ENCODE data around the gene SLC6A4.

Gene SLC6A4

GRCh38 chr17:30235386-30236296 lies at the start of gene SLC6A4:
Gene SLC6A4 (minus strand): TSS chr17:30235697. CDS start chr17:30221958, 13,739 bp downstream.
- peak; percentile 25 for DNase-seq (ENCODE audit: low spot score)

DNA sequence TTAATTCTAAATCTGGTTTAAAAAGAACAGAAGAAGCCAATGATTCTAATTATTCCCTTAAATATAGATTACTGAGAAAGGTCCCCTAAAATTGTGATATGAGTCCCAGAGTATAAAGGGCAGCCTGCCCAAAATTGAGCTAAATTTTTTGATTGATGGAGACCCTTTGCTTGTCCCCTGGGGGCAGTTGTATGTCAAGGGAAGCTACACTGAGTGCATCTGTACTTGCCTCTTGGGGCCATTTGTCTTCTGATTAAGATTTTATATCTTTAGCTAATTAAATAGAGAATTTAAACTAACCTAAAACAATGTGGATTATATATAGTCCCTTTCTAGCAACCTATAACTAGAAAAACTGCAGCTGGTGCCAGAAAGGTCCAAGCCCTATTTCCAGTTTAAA lies 43.7 kb upstream of the SLC6A4 start:
- DNase-seq (ENCODE audit: low spot score), result no peak

GRCh38 chr17:30278032-30278431 lies 42.5 kb upstream of the SLC6A4 start:
- DNase-seq (ENCODE audit: low spot score), result peak; percentile 18

- no peak for DNase-seq (ENCODE audit: low spot score)
Measured at GRCh38 chr17:30275911-30276310, 40.4 kb upstream of the SLC6A4 start.

DNA sequence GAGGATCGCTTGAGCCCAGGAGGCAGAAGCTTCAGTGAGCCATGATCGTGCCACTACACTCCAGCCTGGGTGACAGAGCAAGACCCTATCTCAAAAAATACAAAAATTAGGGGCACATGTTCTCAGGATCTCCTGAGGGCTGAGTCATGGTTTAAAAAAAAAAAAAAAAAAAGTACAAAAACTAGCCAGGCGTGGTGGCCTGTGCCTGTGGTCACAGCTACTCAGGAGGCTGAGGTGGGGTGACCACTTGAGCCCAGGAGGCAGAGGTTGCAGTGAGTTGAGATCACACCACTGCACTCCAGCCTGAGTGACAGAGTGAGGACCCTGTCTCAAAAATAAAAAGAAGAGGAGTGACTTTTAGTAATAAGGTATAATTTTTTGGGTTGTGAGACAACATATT lies 39.4 kb upstream of the SLC6A4 start:
- DNase-seq (ENCODE audit: low spot score), result no peak

DNA sequence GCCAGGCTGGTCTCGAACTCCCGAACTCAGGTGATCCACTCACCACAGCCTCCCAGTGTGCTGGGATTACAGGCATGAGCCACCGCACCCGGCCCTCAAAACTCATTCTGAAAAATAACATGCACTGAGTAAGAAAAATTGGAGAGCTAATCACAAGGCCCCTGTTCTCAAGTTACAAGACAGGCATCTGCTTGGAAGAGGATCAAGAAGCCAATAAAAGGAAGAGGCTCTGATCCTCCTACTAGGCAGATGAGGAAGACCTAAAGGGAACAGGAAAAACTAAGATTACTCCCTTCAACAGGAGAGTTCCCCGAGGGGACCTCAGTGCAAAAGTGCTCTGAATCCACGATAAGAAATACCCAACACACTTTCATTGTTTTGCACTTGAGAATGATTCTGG lies 37.9 kb upstream of the SLC6A4 start:
- DNase-seq (ENCODE audit: low spot score), result no peak

DNA sequence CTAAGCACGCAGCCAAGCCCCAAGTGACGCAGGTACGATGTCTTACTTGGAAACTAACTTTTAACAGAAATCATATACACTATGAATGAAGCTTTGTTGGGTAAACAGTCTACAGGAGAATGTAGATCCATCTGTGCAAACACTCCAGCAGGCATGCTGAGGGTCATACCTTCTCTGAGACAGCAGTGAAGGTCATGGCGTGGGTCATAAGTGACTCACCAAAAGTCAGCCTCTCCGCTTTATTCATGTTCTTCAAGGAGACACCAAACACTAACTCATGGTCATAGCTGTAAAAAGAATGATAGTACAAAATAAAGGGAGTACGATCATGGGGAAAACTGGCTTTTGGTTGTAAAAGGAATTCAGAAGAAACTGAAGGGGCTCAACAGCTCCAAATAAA lies 35.6 kb upstream of the SLC6A4 start:
- no peak for DNase-seq (ENCODE audit: low spot score)

DNA sequence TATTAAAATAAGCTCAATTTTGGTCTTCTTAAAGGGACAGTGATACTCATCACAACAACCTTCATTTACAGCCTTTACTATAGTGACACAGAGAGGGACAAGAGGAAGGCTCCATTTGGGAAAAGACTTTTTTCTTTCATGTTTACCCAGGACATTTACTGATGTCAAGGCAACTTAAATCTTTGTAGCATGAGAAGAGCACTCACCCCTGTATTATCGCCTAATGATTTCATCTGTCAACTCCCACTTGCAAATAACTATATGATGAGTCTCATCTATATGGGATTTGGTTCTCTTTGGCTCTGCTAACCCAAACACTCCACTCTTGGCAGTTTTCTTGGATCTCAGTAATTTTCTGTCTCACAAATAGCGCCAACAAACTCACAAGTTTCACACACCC lies 32.1 kb upstream of the SLC6A4 start:
- no peak for DNase-seq (ENCODE audit: low spot score)

DNA sequence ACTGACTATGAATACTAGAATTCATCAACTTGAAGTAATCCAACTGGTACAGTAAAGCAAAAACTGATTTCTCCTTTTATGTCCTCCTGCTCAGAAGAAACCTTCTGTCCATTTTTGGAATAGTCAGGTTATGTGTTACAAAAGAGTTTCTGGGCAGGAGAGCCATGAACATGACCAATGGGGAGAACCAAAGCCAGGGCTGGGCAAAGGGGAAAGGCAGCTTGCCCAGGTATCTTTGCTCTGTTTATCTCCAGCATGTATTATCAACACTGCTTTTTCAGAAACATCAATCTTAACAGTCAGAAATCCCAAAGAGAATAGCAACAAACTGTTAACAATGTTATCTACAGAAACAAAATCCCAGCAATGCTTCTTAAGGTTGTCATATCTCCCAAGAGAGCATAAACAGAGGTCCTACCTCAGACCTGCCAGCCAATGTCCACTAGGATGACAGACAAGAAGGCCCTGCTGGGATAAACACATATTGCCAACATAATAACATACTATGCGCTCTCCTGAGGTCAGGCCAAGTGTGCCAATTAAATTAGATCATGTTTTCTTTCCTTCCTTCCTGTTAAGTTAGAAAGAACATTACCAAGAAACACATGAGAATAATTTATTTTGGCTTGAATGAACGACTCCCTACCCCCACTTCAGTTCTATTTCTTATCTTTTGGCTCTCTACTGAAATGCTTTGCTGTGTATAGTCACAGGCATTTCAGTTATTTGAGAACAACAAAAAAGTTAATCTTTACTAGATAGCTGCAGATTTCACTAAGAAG lies 28.2 kb upstream of the SLC6A4 start:
- no peak for DNase-seq (ENCODE audit: low spot score)

DNA sequence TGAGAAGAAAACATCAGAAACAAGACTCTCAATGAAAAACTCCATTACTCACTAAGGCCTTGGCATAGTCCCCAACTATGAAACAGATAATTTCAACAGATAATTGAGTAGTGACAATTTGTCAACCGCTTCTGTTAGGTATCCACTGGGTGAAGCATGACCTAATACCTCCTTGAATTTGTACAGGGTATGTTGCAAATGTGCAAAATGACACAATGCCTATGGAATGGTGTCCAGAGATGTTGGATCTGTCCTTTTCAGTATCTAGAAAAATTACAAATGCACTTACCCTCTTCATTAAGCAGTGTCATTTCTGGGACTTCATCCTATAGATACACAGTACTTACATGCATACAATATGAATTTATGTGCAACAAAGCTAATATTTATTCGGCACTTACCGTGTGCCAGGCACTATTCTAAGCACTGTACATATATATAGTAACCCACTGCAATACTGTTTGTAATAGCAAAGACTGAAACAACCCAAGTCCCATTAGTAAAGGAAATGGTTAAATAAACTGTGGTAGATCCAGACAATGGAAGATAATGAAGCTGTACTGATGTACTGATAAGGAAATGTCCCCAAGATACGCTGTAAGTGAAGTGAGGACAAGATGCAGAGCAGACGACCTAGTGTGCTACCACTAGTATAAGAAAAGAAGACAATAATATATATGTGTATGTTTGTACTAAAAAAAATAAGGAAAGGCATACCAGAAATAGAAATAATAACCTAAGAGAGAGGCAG lies 21.4 kb upstream of the SLC6A4 start:
- DNase-seq (ENCODE audit: low spot score), result peak; percentile 55

DNA sequence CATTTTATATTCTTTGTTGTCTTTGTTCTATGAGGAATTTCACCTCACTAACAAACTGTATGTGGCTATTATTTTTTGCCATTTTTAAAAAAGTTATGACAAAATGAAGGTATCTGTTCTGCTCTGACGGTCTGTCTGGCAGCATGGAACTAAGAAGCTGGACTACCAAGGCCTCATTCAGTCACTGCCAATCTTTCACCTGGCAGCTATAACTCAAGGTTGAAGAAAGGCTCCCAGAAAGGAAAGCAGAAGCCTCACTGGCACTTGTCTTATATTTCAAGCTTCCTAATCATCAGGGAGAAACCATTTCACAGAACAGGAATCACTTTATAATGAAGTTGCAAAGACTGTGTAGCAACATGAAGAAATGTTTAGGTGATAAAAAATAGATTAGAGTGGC lies 18.7 kb upstream of the SLC6A4 start:
- no peak for DNase-seq (ENCODE audit: low spot score)

DNA sequence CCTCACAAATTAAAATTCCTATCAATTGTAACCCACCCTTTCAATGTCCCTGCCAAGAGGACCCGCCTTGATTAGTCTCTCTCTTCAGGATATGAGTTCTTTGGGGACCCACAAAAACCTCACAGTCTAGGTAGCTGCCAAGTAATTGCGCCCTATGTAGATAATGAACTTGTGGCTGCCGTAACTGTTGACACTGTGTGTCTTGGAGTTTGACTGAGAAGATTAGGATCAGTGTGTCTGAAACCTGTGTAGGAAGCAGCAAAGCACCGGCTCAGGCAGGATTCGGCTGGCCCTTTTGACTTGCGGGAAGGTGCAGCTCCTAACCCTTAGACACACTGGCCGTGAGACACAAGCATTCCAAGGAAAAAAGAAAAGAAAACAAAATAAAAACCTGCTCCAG lies 17.8 kb upstream of the SLC6A4 start:
- no peak for DNase-seq (ENCODE audit: low spot score)

GRCh38 chr17:30251931-30252330 lies 16.4 kb upstream of the SLC6A4 start:
- no peak for DNase-seq (ENCODE audit: low spot score)

DNA sequence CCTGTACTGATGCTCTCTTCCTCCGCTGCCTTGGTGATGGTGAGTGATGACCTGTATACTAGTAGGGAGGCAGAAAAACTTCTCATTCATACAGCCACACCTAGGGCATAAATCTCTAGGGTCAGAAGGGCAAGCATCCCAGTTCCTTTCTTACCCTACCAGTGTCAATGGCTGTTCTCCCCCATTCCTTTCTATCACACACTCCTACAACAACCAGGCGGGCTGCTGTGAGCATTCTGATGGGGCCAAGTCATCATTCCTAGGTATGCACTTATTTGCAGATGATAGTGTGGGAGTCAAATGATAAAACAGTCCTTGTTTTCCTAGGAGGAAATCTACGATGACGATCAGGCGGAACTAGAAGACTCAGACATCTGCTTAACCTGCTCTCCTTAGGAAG lies 14.0 kb upstream of the SLC6A4 start:
- DNase-seq (ENCODE audit: low spot score), result no peak

DNA sequence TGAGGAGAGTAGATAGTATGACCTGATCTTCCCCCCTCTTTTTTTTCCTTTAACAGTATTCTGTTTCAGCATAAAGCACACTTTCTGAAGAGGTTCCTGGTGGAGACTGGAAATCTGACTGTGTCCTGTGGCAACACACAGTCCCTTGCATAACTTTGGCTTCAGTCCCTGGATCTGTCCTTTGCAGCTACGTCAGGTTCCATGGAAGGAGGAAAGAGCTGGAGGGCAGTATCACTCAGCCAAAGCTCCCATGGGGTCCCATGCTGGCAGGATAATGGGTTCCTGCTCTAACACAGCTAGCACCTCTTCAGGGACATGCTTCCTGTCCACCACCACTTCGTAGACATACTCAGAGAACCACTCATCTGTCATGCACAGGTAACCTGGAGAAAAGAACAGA lies 13.3 kb upstream of the SLC6A4 start:
- DNase-seq (ENCODE audit: low spot score), result no peak

DNA sequence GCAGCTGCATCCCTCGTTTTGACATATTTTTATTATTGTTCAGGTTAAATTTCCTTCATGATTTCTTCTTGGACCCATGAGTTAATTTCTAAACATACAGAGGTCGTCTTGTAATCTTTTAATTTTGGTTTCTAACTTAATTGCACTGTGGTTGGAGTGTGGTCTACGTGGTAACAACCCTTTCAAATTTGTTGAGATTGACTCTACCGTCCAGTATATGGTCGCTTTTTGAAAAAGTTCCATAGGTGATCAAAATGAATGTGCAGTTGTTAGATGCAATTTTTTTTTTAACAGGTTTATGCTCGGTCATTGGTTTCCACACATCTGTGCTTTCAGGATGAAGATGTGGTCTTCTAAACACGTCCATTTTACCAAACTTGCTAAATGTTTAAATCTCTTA lies 11.0 kb upstream of the SLC6A4 start:
- no peak for DNase-seq (ENCODE audit: low spot score)

DNA sequence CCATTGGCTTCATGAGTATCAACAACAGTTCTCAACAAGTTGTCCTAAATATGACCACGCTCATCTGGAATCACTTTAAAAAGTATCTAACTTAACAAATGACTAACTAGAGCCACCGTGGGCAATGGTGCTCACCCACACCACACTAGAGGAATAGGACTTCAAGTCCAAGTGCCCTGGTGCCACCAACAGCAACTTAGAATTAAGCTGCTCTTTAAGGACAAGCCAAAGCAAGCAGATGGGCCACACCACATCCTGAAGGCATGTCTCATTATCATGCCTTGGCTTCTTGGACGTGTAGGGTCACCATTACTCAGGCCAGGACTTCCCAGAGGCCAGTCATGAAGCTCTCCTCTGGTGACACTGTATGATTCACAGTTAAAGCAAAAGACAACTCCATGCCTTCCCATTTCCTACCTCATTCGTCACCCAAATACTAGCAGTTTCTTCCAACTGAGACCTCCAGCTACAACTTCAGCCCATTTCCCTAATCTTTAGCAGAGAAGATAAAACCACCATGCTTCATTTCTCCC lies 9.4 kb upstream of the SLC6A4 start:
- peak; percentile 87 for DNase-seq (ENCODE audit: low spot score)

DNA sequence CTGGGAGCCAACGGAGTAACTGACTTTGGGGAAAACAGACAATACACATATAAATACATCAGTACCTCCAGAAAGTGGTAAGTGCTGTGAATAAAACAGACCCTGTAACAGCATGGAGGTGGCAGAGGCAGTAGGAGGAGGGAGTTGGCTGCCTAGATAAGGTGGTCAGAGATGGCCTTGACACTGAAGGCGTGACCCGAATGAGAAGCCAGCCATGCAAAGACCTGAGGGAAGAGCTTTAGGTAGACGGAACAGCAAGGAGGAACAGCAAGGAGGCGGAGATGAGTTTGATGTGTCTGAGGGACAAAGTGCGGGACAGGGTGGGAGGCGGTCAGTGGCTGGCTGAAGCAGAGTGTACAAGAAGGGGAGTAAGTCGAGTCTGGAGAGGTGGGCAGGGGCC lies 8.1 kb upstream of the SLC6A4 start:
- no peak for DNase-seq (ENCODE audit: low spot score)

DNA sequence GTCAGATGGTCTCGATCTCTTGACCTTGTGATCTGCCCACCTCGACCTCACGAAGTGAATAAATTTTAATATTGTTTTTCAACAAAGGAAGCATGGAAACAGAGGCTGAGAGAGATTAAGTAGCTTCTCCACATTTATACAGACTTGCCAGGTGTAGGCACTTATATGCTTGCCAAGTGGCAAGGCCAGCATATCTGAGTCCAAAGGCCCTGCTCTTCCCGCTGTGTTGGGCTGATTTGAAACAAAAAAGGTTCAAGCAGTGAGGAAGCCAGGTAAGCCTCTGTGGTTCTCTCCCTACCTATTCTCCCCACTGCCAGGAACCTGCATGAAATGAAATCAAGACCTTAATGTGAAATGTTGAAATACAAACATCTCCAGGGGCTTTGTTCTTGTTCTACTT lies 7.5 kb upstream of the SLC6A4 start:
- DNase-seq (ENCODE audit: low spot score), result no peak

GRCh38 chr17:30241051-30241450 lies 5.6 kb upstream of the SLC6A4 start:
- no peak for DNase-seq (ENCODE audit: low spot score)

DNA sequence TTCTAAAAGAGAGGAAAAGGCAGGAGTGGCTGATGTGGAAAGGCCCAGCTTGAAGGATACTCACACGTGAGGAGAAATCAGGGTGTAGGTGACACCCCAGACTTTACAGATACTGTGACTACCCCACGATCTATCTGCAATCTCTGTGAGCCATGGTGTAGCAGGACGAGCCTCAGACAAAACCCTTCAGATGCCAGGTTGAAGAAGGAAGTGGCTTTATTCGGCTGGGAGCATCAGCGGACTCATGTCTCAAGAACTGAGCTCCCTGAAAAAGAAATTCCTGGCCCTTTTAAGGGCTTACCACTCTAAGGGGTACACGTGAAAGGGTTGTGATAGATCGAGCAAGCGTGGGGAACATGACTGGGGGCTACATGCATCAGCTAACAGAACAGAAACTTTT lies 4.7 kb upstream of the SLC6A4 start:
- no peak for DNase-seq (ENCODE audit: low spot score)

GRCh38 chr17:30239089-30239462 lies 3.6 kb upstream of the SLC6A4 start:
- DNase-seq (ENCODE audit: low spot score), result no peak

Data from AG08395 (cell line).